GM18867 (cell line): ENCODE measurements around the gene PSMB3.

ENCODE experiments used
- ATAC-seq: cut with Tn5 transposase; IDR thresholded peaks from one replicate; pipeline ENCODE4 v1.9.1; 2021; ENCODE audit warnings: mild to moderate bottlenecking, moderate library complexity; ENCODE audit not compliant: unreplicated experiment

Gene PSMB3

GRCh38 chr17:38733282-38733981, 19.1 kb upstream of the PSMB3 start:
- ATAC-seq: no peak

GRCh38 chr17:38733982-38734973, 18.3 kb upstream of the PSMB3 start:
- ATAC-seq: no peak

DNA sequence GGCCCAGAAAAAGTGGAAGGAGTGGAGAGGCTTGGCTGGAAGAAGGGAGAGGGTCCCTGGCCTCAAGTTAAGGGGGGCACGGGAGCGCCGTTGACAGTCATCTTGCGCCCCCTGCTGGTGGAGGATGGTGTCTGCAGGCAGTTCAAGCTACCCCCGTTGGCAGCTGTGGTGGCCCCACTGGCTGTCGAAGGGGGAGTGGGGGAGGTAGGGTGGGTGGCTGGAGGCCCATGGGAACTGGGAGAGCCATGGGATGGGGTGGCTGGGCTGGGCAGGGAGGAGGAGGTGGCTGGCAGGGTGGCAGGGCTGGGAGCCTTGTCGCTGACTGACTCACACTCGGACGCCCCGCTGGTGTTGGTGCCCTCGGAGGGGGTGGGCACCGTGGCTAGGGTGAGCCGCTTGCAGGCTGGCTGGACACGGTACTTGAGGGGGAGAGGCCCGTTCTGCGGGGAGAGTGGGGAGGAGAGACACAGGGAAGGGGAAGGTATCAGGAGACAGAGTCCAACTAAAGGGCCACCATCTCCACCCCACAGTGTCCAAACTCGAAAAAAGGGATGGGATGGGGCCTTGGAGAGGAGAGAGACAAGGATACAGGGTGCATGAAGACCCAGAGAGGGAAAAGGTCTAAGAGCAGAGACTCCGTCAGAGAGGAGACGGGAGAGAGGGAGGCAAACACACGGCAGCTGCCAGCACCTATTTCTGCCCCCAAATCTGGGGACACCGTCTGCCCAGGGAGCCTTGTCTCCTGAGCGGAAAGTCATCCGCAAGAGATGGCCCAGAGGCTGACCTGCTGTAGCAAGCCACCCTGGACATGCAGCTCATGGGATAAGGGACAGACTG, 17.2 kb upstream of the PSMB3 start:
- ATAC-seq: no peak

DNA sequence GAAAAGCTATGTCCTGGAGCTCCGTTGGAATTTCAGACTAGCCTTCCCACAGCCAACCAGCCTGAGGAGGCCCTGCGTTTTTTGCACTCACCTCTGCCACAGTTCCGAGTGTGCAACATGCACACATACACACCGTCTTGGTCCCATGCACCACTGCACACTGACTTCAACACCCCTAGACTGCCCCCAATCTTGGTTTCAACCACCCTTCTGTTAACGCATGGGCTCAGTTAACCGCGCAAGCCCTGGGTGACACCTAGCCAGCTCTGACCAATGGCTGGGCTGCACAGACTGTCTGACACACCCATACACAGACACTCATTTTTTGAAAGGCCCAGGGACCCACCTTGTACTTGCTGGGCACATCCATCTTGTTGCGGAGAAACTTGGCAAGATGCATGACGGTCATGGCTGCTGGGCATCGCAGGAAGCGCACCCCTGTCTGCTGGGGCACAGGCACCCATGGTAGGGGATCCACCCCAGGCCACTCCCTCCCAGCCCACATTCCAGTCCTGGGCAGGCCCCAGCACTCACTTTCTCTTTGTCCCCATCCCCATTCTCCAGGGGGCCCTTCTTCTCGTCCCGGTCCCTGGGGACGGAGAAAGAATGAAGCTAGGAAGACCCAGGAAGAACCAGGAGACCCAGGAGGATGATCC, 14.4 kb upstream of the PSMB3 start:
- peak; percentile 57 for ATAC-seq

DNA sequence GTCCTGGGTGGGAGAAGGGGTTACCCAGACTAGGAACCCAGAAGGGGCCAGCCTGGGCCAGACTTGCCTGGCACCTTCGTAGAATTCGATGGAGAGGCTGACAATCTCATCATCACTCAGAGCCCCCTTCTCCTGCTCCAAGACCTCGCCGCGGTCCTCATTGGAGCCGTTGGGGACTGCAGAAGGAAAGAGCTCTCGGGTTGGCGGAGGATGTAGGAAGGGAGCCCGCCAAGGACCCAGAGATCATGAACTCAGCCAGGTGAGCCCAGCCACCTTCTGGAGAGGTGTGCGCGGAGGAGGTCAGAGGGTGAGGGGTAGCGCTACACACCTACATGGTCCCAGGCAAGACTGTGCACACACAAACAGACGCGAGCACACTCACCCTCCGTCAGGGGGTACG, 13.9 kb upstream of the PSMB3 start:
- no peak for ATAC-seq

DNA sequence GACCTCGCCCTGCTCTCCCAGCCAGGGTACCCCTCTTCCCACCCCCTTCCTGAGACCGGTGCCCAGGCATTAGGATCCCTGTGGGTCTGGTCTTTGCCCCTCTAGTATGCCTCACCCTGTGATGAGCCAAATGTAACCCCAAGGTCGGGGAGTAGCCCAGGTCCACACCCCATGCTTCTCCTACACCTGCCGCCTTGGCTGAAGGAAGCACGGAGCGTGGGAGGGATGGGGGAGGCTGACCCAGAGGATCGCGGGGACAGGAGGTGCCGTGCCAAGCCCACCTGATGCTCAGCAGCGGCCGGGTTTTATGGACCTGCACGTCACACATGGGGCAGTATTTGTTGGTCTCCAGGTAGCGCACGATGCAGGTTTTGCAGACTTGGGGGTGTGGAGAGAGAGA, 13.2 kb upstream of the PSMB3 start:
- no peak for ATAC-seq

- ATAC-seq: no peak
Observed at GRCh38 chr17:38740044-38740443, 12.5 kb upstream of the PSMB3 start.

DNA sequence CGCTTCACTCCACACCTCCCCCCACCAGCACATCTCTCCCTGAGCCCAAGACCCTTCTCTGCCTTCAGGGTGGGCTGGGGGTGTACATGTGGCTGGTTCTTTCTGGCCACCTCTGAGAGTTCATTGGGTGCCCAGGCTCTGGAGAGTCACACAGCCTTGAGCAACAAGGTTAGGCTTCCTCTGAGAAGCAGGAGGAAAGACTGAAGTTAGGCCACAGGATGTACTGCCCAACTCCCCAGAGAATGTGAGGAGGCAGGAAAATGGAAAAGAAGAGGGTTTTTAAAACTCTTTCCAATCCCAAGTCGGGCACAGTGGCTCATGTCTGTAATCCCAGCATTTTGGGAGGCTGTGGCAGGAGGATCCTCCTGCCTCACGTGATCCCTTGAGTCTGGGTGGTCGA, 11.7 kb upstream of the PSMB3 start:
- no peak for ATAC-seq

- ATAC-seq: no peak
Observed at GRCh38 chr17:38741461-38741860, 11.1 kb upstream of the PSMB3 start.

- ATAC-seq: no peak
Observed at GRCh38 chr17:38741921-38742410, 10.6 kb upstream of the PSMB3 start.

GRCh38 chr17:38742411-38743308, 9.9 kb upstream of the PSMB3 start:
- no peak for ATAC-seq

GRCh38 chr17:38743556-38744171, 8.9 kb upstream of the PSMB3 start:
- no peak for ATAC-seq

- ATAC-seq: no peak
Observed at GRCh38 chr17:38745545-38745944, 7.0 kb upstream of the PSMB3 start.

GRCh38 chr17:38746004-38746848, 6.3 kb upstream of the PSMB3 start:
- no peak for ATAC-seq

- ATAC-seq: no peak
Observed at GRCh38 chr17:38746849-38747462, 5.6 kb upstream of the PSMB3 start.

GRCh38 chr17:38747463-38748148, 4.9 kb upstream of the PSMB3 start:
- no peak for ATAC-seq
